Measurements from ENCODE around the gene FLT4.

GRCh38 chr5:180606215-180606785 is 43.1 kb downstream of the FLT4 start:
- TF ChIP-seq POLR2AphosphoS5 (IDR thresholded peaks at IDR 0.05) (no peak), EP300 (IDR thresholded peaks at IDR 0.05) (no peak), CTCF (IDR thresholded peaks at IDR 0.05) (no peak)
